AG04449 (cell line): ENCODE data around the gene PRKCE.

Experiments
- CTCF ChIA-PET: fragments of 350-600 bp; formaldehyde crosslinking; extraction: SDS; loops from one replicate; lab custom pipeline; 2021; ENCODE audit warnings: antibody characterized with exemption; lab: Yijun Ruan, JAX
- POLR2A ChIA-PET: fragments of 400-600, 350-600 bp; formaldehyde crosslinking; extraction: SDS; loops from one replicate; lab custom pipeline; 2020; ENCODE audit warnings: antibody characterized with exemption, inconsistent platforms; lab: Yijun Ruan, JAX
- DNase-seq: peaks from one replicate; pipeline ENCODE4 v3.0.0-alpha.2; 2010; ENCODE audit warnings: low read depth, low spot score
- H3K4me3 ChIP-seq: 2 replicates; pipeline ENCODE4 v1.5.1; 2011; ENCODE audit warnings: low read depth, mild to moderate bottlenecking, control low read depth, low read length
- CTCF ChIP-seq: IDR thresholded peaks from one replicate; pipeline ENCODE4 v1.5.1; 2011; ENCODE audit warnings: mild to moderate bottlenecking, moderate library complexity, low read length, control low read depth, inconsistent platforms; ENCODE audit not compliant: insufficient read depth; ENCODE audit errors: missing control alignments

PRKCE gene

GRCh38 chr2:45890819-45891218 is 239.3 kb downstream of the PRKCE start:
- ChIA-PET CTCF (no interaction called here), POLR2A (no interaction called here)
- H3K4me3 ChIP-seq, result no peak overlapping the region
- no peak for DNase-seq
- no peak for TF ChIP-seq CTCF

- no peak for DNase-seq
- no peak overlapping the region for H3K4me3 ChIP-seq
- ChIA-PET POLR2A (no interaction called here), CTCF (interaction anchor here (1.0 kb wide), 1 partner anchor 41 kb away, joined by 3 read pairs; no protein-coding TSS in a partner anchor)
- no peak for TF ChIP-seq CTCF
Observed at GRCh38 chr2:45891719-45892424, 240.4 kb downstream of the PRKCE start.

GRCh38 chr2:45892425-45892745 is 240.9 kb downstream of the PRKCE start:
- ChIA-PET CTCF (interaction anchor here (1.0 kb wide), 1 partner anchor 42 kb away, joined by 3 read pairs; no protein-coding TSS in a partner anchor), POLR2A (no interaction called here)
- no peak for DNase-seq
- no peak for TF ChIP-seq CTCF
- H3K4me3 ChIP-seq, result no peak overlapping the region

GRCh38 chr2:45892757-45893156 is 241.3 kb downstream of the PRKCE start:
- ChIA-PET POLR2A (no interaction called here), CTCF (interaction anchor here (1.0 kb wide), 1 partner anchor 42 kb away, joined by 3 read pairs; no protein-coding TSS in a partner anchor)
- DNase-seq, result no peak
- no peak for TF ChIP-seq CTCF
- no peak overlapping the region for H3K4me3 ChIP-seq

- TF ChIP-seq CTCF, result no peak
- H3K4me3 ChIP-seq, result no peak overlapping the region
- ChIA-PET CTCF (no interaction called here), POLR2A (no interaction called here)
- DNase-seq, result no peak
Observed at GRCh38 chr2:45894211-45894610, 242.7 kb downstream of the PRKCE start.

GRCh38 chr2:45895241-45895861 is 243.9 kb downstream of the PRKCE start:
- no peak for TF ChIP-seq CTCF
- ChIA-PET POLR2A (no interaction called here), CTCF (interaction anchor here (0.9 kb wide), 1 partner anchor 16 kb away, joined by 4 read pairs; no protein-coding TSS in a partner anchor)
- no peak overlapping the region for H3K4me3 ChIP-seq
- DNase-seq, result peak; percentile 17
